Measurements from ENCODE around the gene SEMA6D. TPM values are rescaled to one million over a fixed set of nuclear protein-coding genes. Genes with fewer than 3 reads are reported as not detected.

Gene SEMA6D
- total and polyA plus RNA-seq, 2 donors (not counting 1 experiment from before 2014, with no cell fraction given): 2.4 to 13.4 TPM

- DNase-seq (ENCODE audit: low read depth in 2 of 2): no peak
- H3K36me3 ChIP-seq (ENCODE audit: control insufficient read depth, insufficient read depth, low read length): peaks cover 7% of the 10 kb centered on the region
These were observed 49.7 kb downstream of the SEMA6D start for GRCh38 chr15:47767035-47767434.

DNA sequence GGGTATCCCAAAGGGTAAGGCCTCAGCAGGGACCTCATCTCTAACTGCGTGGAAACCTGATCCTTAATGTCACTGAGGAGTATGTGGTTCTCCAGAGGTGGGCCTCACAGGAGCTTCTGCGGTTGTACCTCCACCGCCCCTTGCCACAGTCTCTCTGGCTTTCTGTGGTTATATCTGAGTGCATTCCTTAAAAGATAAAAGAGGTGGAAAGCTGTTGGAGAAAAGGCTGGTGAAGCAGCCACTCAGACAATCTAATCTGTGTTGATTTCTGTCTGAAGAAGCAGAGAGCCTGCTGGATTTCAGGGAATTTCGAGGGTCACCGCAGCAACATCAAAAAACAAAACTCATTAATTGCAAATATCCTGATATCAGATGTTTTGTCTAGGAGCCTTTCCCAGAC lies 51.4 kb downstream of the SEMA6D start:
- peak in 1 of 2 donors; percentile 17 for DNase-seq (ENCODE audit: low read depth in 2 of 2)

More at GRCh38 chr15:47767035-47767434, 49.7 kb downstream of the SEMA6D start:
- H3K9ac ChIP-seq (ENCODE audit: insufficient read depth, low read length): no peak overlapping the region
- no peaks in the 10 kb centered on the region for H3K9me3 ChIP-seq (ENCODE audit: control insufficient read depth, insufficient read depth, low read depth, low read length)
- H3K4me3 ChIP-seq (replicated peaks in 1 of 4; ENCODE audit: control extremely low read depth in 1 of 4, insufficient read depth in 1 of 4, low read depth in 3 of 4, low read length in 4 of 4): no peak overlapping the region
- TF ChIP-seq EZH2 (IDR thresholded peaks at IDR 0.05; ENCODE audit: low read length, missing control alignments): no peak
- TF ChIP-seq CTCF (conservative IDR thresholded peaks at IDR 0.05 in 1 of 2, IDR thresholded peaks at IDR 0.05 in 1 of 2; ENCODE audit: low read depth in 1 of 2, low read length in 2 of 2): no peak
- H3K27me3 ChIP-seq (ENCODE audit: control insufficient read depth, insufficient read depth, low read length): no peaks in the 10 kb centered on the region
- no peaks in the 10 kb centered on the region for H3K4me1 ChIP-seq (ENCODE audit: control insufficient read depth, extremely low read depth, insufficient read depth, low read length)
- no peaks in the 10 kb centered on the region for H3K79me2 ChIP-seq (ENCODE audit: control insufficient read depth, insufficient read depth, low read length)
- no peak overlapping the region for H3K27ac ChIP-seq (ENCODE audit: insufficient read depth, low read length)
- H4K20me1 ChIP-seq (ENCODE audit: control insufficient read depth, extremely low read depth, insufficient read depth, low read length): no peaks in the 10 kb centered on the region
- no peak overlapping the region for H3K4me2 ChIP-seq (ENCODE audit: extremely low read depth, insufficient read depth, low read length)
- no peak overlapping the region for H2AFZ ChIP-seq (ENCODE audit: low read length)

DNA sequence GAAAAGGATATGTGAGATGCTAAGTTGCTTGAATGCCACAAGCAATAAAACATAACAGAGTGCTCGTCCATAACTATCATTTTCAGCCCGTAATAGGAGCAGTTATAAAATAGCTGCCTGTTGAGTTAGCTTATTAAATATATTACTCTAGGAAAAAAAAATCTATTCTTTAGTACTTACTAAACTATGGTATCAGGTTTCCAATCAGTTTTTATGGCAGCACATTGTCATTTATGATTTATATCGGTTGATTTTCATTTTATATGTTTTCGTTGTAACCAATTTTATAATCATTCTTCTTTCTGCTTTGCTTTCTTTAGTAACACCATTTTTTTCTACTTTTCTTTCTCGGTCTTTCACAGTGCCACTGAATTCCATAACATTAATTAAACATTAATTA lies 51.9 kb downstream of the SEMA6D start:
- no peak for TF ChIP-seq CTCF (conservative IDR thresholded peaks at IDR 0.05 in 1 of 2, IDR thresholded peaks at IDR 0.05 in 1 of 2; ENCODE audit: low read depth in 1 of 2, low read length in 2 of 2)
- TF ChIP-seq EZH2 (IDR thresholded peaks at IDR 0.05; ENCODE audit: low read length, missing control alignments): no peak
- no peak overlapping the region for H3K27ac ChIP-seq (ENCODE audit: insufficient read depth, low read length)

More for the DNA sequence above, 51.4 kb downstream of the SEMA6D start:
- no peak overlapping the region for H3K27ac ChIP-seq (ENCODE audit: insufficient read depth, low read length)
- H3K4me2 ChIP-seq (ENCODE audit: extremely low read depth, insufficient read depth, low read length): no peak overlapping the region
- H3K4me3 ChIP-seq (replicated peaks in 1 of 4; ENCODE audit: control extremely low read depth in 1 of 4, insufficient read depth in 1 of 4, low read depth in 3 of 4, low read length in 4 of 4): no peak overlapping the region
- no peaks in the 10 kb centered on the region for H3K79me2 ChIP-seq (ENCODE audit: control insufficient read depth, insufficient read depth, low read length)
- no peaks in the 10 kb centered on the region for H3K4me1 ChIP-seq (ENCODE audit: control insufficient read depth, extremely low read depth, insufficient read depth, low read length)
- no peaks in the 10 kb centered on the region for H3K9me3 ChIP-seq (ENCODE audit: control insufficient read depth, insufficient read depth, low read depth, low read length)
- H3K9ac ChIP-seq (ENCODE audit: insufficient read depth, low read length): no peak overlapping the region
- no peak overlapping the region for H2AFZ ChIP-seq (ENCODE audit: low read length)
- peaks cover 7% of the 10 kb centered on the region for H3K36me3 ChIP-seq (ENCODE audit: control insufficient read depth, insufficient read depth, low read length)
- no peaks in the 10 kb centered on the region for H4K20me1 ChIP-seq (ENCODE audit: control insufficient read depth, extremely low read depth, insufficient read depth, low read length)
- TF ChIP-seq EZH2 (IDR thresholded peaks at IDR 0.05; ENCODE audit: low read length, missing control alignments) (no peak), CTCF (conservative IDR thresholded peaks at IDR 0.05 in 1 of 2, IDR thresholded peaks at IDR 0.05 in 1 of 2; ENCODE audit: low read depth in 1 of 2, low read length in 2 of 2) (no peak)
- H3K27me3 ChIP-seq (ENCODE audit: control insufficient read depth, insufficient read depth, low read length): no peaks in the 10 kb centered on the region

More for the DNA sequence above, 51.9 kb downstream of the SEMA6D start:
- DNase-seq (ENCODE audit: low read depth in 2 of 2): no peak
- Histone ChIP-seq H3K27me3 (ENCODE audit: control insufficient read depth, insufficient read depth, low read length) (no peaks in the 10 kb centered on the region), H3K79me2 (ENCODE audit: control insufficient read depth, insufficient read depth, low read length) (no peaks in the 10 kb centered on the region), H3K4me3 (replicated peaks in 1 of 4; ENCODE audit: control extremely low read depth in 1 of 4, insufficient read depth in 1 of 4, low read depth in 3 of 4, low read length in 4 of 4) (no peak overlapping the region), H3K9me3 (ENCODE audit: control insufficient read depth, insufficient read depth, low read depth, low read length) (no peaks in the 10 kb centered on the region), H3K4me2 (ENCODE audit: extremely low read depth, insufficient read depth, low read length) (no peak overlapping the region), H4K20me1 (ENCODE audit: control insufficient read depth, extremely low read depth, insufficient read depth, low read length) (no peaks in the 10 kb centered on the region), H3K4me1 (ENCODE audit: control insufficient read depth, extremely low read depth, insufficient read depth, low read length) (no peaks in the 10 kb centered on the region), H2AFZ (ENCODE audit: low read length) (no peak overlapping the region), H3K9ac (ENCODE audit: insufficient read depth, low read length) (no peak overlapping the region), H3K36me3 (ENCODE audit: control insufficient read depth, insufficient read depth, low read length) (peaks cover 7% of the 10 kb centered on the region)
